Smooth muscle cell (in vitro differentiated cells): ENCODE measurements around the gene WWC1. TPM values are rescaled to one million over a fixed set of nuclear protein-coding genes. Genes with fewer than 3 reads are reported as not detected.

Experiments
- DNase-seq: peaks from one replicate; lab custom pipeline; 2025; ENCODE audit not compliant: unreplicated experiment; lab: John Stamatoyannopoulos, UW
- H2AFZ ChIP-seq: fragments of 200-600 bp; sonication (generic); 2 replicates; pipeline ENCODE4 v1.6.0; 2016; ENCODE audit warnings: antibody characterized with exemption, low read depth, mild to moderate bottlenecking
- H3F3A ChIP-seq: fragments of 200-600 bp; sonication (generic); 2 replicates; pipeline ENCODE4 v1.6.0; 2017; ENCODE audit warnings: antibody characterized with exemption, low read depth
- H3K27ac ChIP-seq: fragments of 200-600 bp; sonication (generic); 2 replicates; pipeline ENCODE4 v1.5.1; 2016; ENCODE audit warnings: low read depth, mild to moderate bottlenecking
- H3K27me3 ChIP-seq: fragments of 200-600 bp; sonication (generic); 2 replicates; pipeline ENCODE4 v1.6.1; 2016; ENCODE audit warnings: low read depth, mild to moderate bottlenecking
- H3K36me3 ChIP-seq: fragments of 200-600 bp; sonication (generic); 2 replicates; pipeline ENCODE4 v1.5.1; 2016; ENCODE audit warnings: low read depth
- H3K4me1 ChIP-seq: fragments of 200-600 bp; sonication (generic); 2 replicates; pipeline ENCODE4 v1.5.1; 2016; ENCODE audit warnings: low read depth
- H3K4me2 ChIP-seq: fragments of 200-600 bp; sonication (generic); 2 replicates; pipeline ENCODE4 v1.6.0; 2016; ENCODE audit warnings: mild to moderate bottlenecking
- H3K4me3 ChIP-seq: fragments of 200-600 bp; sonication (generic); 2 replicates; pipeline ENCODE4 v1.5.1; 2016; ENCODE audit warnings: mild to moderate bottlenecking
- H3K79me2 ChIP-seq: fragments of 200-600 bp; sonication (generic); 2 replicates; pipeline ENCODE4 v1.6.0; 2016; ENCODE audit warnings: low read depth, mild to moderate bottlenecking
- H3K9ac ChIP-seq: fragments of 200-600 bp; sonication (generic); 2 replicates; pipeline ENCODE4 v1.6.0; 2016; ENCODE audit warnings: low read depth
- H3K9me3 ChIP-seq: fragments of 200-600 bp; sonication (generic); replicated peaks from 2 replicates; pipeline ENCODE4 v1.5.1; 2016; ENCODE audit warnings: low read depth
- H4K20me1 ChIP-seq: fragments of 200-600 bp; sonication (generic); 2 replicates; pipeline ENCODE4 v1.6.0; 2016; ENCODE audit warnings: low read depth
- CTCF ChIP-seq: fragments of 200-600 bp; sonication (generic); IDR thresholded peaks from 2 replicates; pipeline ENCODE4 v1.5.1; 2017; ENCODE audit warnings: borderline replicate concordance, mild to moderate bottlenecking, antibody characterized with exemption; ENCODE audit not compliant: insufficient read depth, poor library complexity, severe bottlenecking
- WGBS: methylation state at CpG from one replicate; pipeline ENCODE4 v1.1.7; 2016; ENCODE audit warnings: low lambda C conversion rate; 5-methylcytosine and 5-hydroxymethylcytosine counted together
- polyA plus RNA-seq: library from polyadenylated mRNA; unstranded; fragments of >200 nt; fragmentation: Nextera tagmentation; extraction: Ambion mirVana; gene quantifications from 2 replicates; pipeline ENCODE4 v1.2.1, GENCODE V29; 2016
- total RNA-seq: library from RNA; depleted of rRNA; stranded (reverse); fragments of >200 nt; gene quantifications from 2 replicates; pipeline ENCODE4 v1.2.3, GENCODE V29; 2014

Gene WWC1
- total and polyA plus RNA-seq, 2 experiments from 2014 or later = 3.7 to 7.5 TPM

DNA sequence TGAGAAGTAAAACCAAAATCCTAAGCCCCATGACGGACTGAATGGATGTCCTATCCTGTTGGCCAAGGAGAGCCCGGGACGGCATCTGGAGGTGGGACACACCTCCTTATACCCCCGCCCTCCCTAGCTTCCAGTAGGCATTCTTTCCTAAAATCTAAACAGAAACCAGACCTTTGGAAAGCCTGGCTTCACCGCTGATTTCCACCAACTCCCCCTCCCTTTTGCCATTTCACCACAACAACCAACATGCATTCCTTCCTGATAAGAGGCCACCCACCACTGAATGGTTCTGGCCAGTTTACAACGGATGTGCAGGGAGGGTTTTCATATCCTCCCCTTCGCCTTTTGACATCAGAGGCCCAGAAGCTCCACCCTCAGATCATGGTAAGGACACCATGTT lies 185.6 kb downstream of the WWC1 start:
- H3K27ac ChIP-seq = peak overlapping the region; percentile 57
- no peak for TF ChIP-seq CTCF
- H3K4me1 ChIP-seq = peaks cover 2% of the 10 kb centered on the region
- DNase-seq = no peak
- H4K20me1 ChIP-seq = no peaks in the 10 kb centered on the region
- no peak overlapping the region for H2AFZ ChIP-seq
- H3K27me3 ChIP-seq = no peaks in the 10 kb centered on the region
- H3K9me3 ChIP-seq = no peaks in the 10 kb centered on the region
- H3K36me3 ChIP-seq = no peaks in the 10 kb centered on the region
- H3K4me2 ChIP-seq = peak overlapping the region; percentile 32
- WGBS = 34% methylated on average over 7 of the region's 7 CpGs
- no peak overlapping the region for H3K4me3 ChIP-seq
- H3K9ac ChIP-seq = no peak overlapping the region
- H3K79me2 ChIP-seq = no peaks in the 10 kb centered on the region
- no peaks in the 10 kb centered on the region for H3F3A ChIP-seq

DNA sequence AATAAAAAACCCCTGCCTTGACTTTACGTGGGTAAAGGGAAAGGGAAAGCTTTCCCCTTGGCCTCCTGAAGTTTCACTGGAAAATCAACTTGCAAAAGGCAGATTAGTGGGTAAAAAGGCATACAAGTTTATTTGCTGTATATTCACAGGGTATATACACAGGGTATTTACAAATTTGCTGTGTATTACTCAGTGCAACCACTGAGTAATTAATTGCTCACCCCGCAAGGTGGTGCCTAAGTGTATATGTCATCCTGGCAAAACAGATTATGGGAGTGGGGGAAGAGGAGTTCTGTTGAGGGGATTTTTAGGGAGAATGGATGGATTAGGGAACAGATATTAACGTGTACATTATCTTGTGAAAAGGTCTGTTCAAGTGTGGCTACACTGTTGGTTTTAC lies 187.7 kb downstream of the WWC1 start:
- Histone ChIP-seq H3K27me3 (no peaks in the 10 kb centered on the region), H3K4me1 (no peaks in the 10 kb centered on the region)
- 64% methylated on average over 3 of the region's 3 CpGs for WGBS

GRCh38 chr5:168480601-168481000 lies 189.2 kb downstream of the WWC1 start:
- H4K20me1 ChIP-seq = no peaks in the 10 kb centered on the region
- no peak for TF ChIP-seq CTCF
- H2AFZ ChIP-seq = no peak overlapping the region
- H3K27ac ChIP-seq = no peak overlapping the region
- no peaks in the 10 kb centered on the region for H3K36me3 ChIP-seq
- no peaks in the 10 kb centered on the region for H3K9me3 ChIP-seq
- H3K79me2 ChIP-seq = no peaks in the 10 kb centered on the region
- WGBS = 96% methylated on average over 3 of the region's 3 CpGs
- H3K4me2 ChIP-seq = no peak overlapping the region
- DNase-seq = no peak
- no peak overlapping the region for H3K4me3 ChIP-seq
- H3K4me1 ChIP-seq = no peaks in the 10 kb centered on the region
- no peaks in the 10 kb centered on the region for H3F3A ChIP-seq
- no peak overlapping the region for H3K9ac ChIP-seq
- no peaks in the 10 kb centered on the region for H3K27me3 ChIP-seq

More for the DNA sequence above, 187.7 kb downstream of the WWC1 start:
- H3K79me2 ChIP-seq = no peaks in the 10 kb centered on the region
- DNase-seq = no peak
- H3F3A ChIP-seq = no peaks in the 10 kb centered on the region
- H2AFZ ChIP-seq = no peak overlapping the region
- no peak overlapping the region for H3K27ac ChIP-seq
- no peak overlapping the region for H3K9ac ChIP-seq
- H3K36me3 ChIP-seq = no peaks in the 10 kb centered on the region
- no peak overlapping the region for H3K4me3 ChIP-seq
- H3K4me2 ChIP-seq = no peak overlapping the region
- H4K20me1 ChIP-seq = no peaks in the 10 kb centered on the region
- no peaks in the 10 kb centered on the region for H3K9me3 ChIP-seq
- TF ChIP-seq CTCF = no peak

- no peaks in the 10 kb centered on the region for H4K20me1 ChIP-seq
- no peaks in the 10 kb centered on the region for H3K27me3 ChIP-seq
- 65% methylated on average over 4 of the region's 4 CpGs for WGBS
- H3F3A ChIP-seq = no peaks in the 10 kb centered on the region
- H3K79me2 ChIP-seq = no peaks in the 10 kb centered on the region
- H3K4me1 ChIP-seq = no peaks in the 10 kb centered on the region
- no peak overlapping the region for H3K9ac ChIP-seq
- TF ChIP-seq CTCF = no peak
- no peak overlapping the region for H3K27ac ChIP-seq
- no peak for DNase-seq
- H3K4me3 ChIP-seq = no peak overlapping the region
- no peaks in the 10 kb centered on the region for H3K9me3 ChIP-seq
- no peaks in the 10 kb centered on the region for H3K36me3 ChIP-seq
- H3K4me2 ChIP-seq = no peak overlapping the region
- H2AFZ ChIP-seq = no peak overlapping the region
Measured at GRCh38 chr5:168481330-168481788, 189.9 kb downstream of the WWC1 start.
